Prostate gland (tissue), 2 donors: Measurements from ENCODE around the gene MADD. TPM values are rescaled to one million over a fixed set of nuclear protein-coding genes. Genes with fewer than 3 reads are reported as not detected.
A peak's percentile ranks its signal among the peaks of the same experiment; 100 is the strongest.

Experiments
- DNase-seq: peaks from one replicate; pipeline ENCODE4 v3.0.0-alpha.2; 2019; ENCODE audit warnings: low spot score
- H3K27ac ChIP-seq, 2 donors: fragments of 200-600 bp; sonication (generic); 2 replicates each; pipeline ENCODE4 v1.5.1; 2017 to 2019
- H3K27me3 ChIP-seq: fragments of 200-600 bp; sonication (generic); replicated peaks from 2 replicates; pipeline ENCODE4 v1.5.1; 2019; ENCODE audit not compliant: insufficient read depth
- H3K36me3 ChIP-seq, 2 donors: fragments of 200-600 bp; sonication (generic); 1 replicate in 1 of 2; 2 replicates in 1 of 2; pipeline versions ENCODE4 v1.5.1 to v1.8.1; 2017 to 2019
- H3K4me1 ChIP-seq: fragments of 200-600 bp; sonication (generic); replicated peaks from 2 replicates; pipeline ENCODE4 v1.5.1; 2019
- H3K4me3 ChIP-seq, 2 donors: fragments of 200-600 bp; sonication (generic); 2 replicates each; pipeline ENCODE4 v1.5.1; 2017 to 2019
- H3K9me3 ChIP-seq: fragments of 200-600 bp; sonication (generic); 2 replicates; pipeline ENCODE4 v1.5.1; 2017
- POLR2A ChIP-seq: fragments of 450-650 bp; IDR thresholded peaks from one replicate; pipeline ENCODE4 v1.6.1; 2016; ENCODE audit warnings: antibody characterized with exemption, mild to moderate bottlenecking
- POLR2AphosphoS5 ChIP-seq: sonication (generic); formaldehyde crosslinking; IDR thresholded peaks from one replicate; pipeline ENCODE4 v1.6.1; 2017; ENCODE audit warnings: antibody characterized with exemption
- WGBS: methylation state at CpG from one replicate; pipeline ENCODE4 v1.1.5; 2018; 5-methylcytosine and 5-hydroxymethylcytosine counted together
- intact Hi-C: fragments of 100-400 bp; cut with DNase I; formaldehyde crosslinking; loops from one replicate; pipeline ENCODE4 v1.14.2; 2022
- total RNA-seq, 2 donors: library from RNA; depleted of rRNA; stranded (reverse); fragments of >200 nt; gene quantifications; one replicate each; pipeline ENCODE4 v1.1.0, GENCODE V29; 2016
- TF ChIP-seq, protein P1 (sequence below), 4 experiments: fragments of 200-600 bp in 2 of 4; fragments of 450-650 bp in 2 of 4; sonication (generic) in 2 of 4; IDR thresholded peaks; 1 replicate in 3 of 4; 2 replicates in 1 of 4; pipeline ENCODE4 v1.5.1; 2016 to 2019; ENCODE audit warnings: antibody characterized with exemption in 4 of 4, mild to moderate bottlenecking in 2 of 4, moderate library complexity in 2 of 4

The MADD gene
- total RNA-seq, 2 donors from 2014 or later: 53.6 to 87.3 TPM

DNA sequence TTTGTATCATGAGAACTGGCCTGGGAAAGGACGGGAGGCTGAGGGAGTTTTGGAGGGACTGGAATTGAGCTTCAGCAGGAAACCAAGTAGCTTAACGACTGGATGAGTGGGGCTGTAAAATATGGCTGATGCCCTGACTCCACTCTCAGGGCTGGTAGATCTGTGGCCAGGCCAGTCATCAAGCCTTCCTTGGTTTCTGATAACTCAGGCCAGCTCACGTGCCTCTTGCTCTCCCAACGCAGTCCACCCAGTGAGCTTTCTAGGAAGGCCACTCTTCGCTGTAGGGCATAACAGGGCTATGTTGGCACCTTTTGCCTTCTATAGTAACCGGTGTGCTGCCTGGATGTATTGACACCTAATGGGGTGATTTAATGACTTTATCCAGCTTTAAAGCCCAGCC, 5.8 kb upstream of the MADD start:
- Histone ChIP-seq H3K4me1 (peaks cover 25% of the 10 kb centered on the region), H3K4me3 (no peak overlapping the region), H3K27ac (no peak overlapping the region), H3K9me3 (no peaks in the 10 kb centered on the region), H3K36me3 (no peaks in the 10 kb centered on the region), H3K27me3 (no peaks in the 10 kb centered on the region)
- intact Hi-C loops: loop anchor here (5.0 kb wide), 1 partner anchor 42 kb away; no protein-coding TSS in a partner anchor
- 94% methylated on average over 6 of the region's 6 CpGs for WGBS
- TF ChIP-seq POLR2AphosphoS5: no peak
- TF ChIP-seq POLR2A: no peak
- TF ChIP-seq, protein P1, sequence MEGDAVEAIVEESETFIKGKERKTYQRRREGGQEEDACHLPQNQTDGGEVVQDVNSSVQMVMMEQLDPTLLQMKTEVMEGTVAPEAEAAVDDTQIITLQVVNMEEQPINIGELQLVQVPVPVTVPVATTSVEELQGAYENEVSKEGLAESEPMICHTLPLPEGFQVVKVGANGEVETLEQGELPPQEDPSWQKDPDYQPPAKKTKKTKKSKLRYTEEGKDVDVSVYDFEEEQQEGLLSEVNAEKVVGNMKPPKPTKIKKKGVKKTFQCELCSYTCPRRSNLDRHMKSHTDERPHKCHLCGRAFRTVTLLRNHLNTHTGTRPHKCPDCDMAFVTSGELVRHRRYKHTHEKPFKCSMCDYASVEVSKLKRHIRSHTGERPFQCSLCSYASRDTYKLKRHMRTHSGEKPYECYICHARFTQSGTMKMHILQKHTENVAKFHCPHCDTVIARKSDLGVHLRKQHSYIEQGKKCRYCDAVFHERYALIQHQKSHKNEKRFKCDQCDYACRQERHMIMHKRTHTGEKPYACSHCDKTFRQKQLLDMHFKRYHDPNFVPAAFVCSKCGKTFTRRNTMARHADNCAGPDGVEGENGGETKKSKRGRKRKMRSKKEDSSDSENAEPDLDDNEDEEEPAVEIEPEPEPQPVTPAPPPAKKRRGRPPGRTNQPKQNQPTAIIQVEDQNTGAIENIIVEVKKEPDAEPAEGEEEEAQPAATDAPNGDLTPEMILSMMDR (IDR thresholded peaks at IDR 0.05): no peak
- no peak for DNase-seq

DNA sequence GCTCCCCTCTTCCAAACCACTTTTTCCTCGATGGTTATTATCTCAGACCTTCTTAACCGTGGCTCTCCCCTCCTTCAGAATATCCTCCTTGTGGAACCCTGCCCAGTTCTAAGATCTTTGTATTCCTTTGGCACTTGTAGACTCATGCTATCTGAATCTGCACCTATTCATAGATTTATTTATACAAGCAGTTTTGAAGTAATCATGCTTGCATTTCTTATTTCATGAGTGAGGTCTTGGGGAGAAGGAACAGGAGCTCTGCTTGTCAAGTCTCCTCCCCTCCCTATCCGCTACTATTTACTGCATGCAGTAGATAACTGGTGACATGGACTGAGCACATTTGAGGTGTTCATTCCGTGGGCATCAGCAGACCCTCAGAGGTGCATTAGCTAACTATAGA, 5.4 kb upstream of the MADD start:
- DNase-seq: no peak
- H3K4me1 ChIP-seq: peaks cover 23% of the 10 kb centered on the region
- 62% methylated on average over 4 of the region's 4 CpGs for WGBS
- no peak overlapping the region for H3K27ac ChIP-seq
- H3K9me3 ChIP-seq: no peaks in the 10 kb centered on the region
- TF ChIP-seq, protein P1 (IDR thresholded peaks at IDR 0.05): no peak
- TF ChIP-seq POLR2AphosphoS5 (no peak), POLR2A (no peak)
- H3K4me3 ChIP-seq: no peak overlapping the region
- H3K36me3 ChIP-seq: no peaks in the 10 kb centered on the region
- H3K27me3 ChIP-seq: no peaks in the 10 kb centered on the region
- intact Hi-C loops: loop anchor here (5.0 kb wide), 1 partner anchor 42 kb away; no protein-coding TSS in a partner anchor

DNA sequence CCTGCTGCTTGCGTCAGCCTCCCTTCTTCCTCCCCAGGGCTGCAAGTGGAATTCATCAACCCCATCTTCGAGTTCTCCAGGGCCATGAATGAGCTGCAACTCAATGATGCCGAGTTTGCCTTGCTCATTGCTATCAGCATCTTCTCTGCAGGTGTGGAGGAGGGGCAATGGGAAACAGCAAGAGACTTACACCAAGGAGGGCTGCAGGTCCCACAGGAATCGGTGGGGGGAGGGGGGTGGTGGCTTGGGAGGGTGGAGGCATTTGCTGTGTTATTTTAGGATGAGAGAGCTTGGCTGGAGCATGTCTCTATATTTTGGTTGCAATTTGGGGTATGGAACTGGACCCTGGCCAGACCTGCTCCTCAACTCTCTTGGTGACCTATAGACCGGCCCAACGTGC, 2.1 kb upstream of the MADD start:
- Histone ChIP-seq H3K27me3 (no peaks in the 10 kb centered on the region), H3K4me3 (no peak overlapping the region), H3K27ac (peak overlapping the region; percentile 97), H3K36me3 (no peaks in the 10 kb centered on the region), H3K9me3 (no peaks in the 10 kb centered on the region), H3K4me1 (peaks cover 12% of the 10 kb centered on the region)
- no peak for TF ChIP-seq POLR2AphosphoS5
- TF ChIP-seq, protein P1 (IDR thresholded peaks at IDR 0.05): no peak
- no peak for TF ChIP-seq POLR2A
- intact Hi-C loops: loop anchor here (2.0 kb wide), 1 partner anchor 91 kb away; the partner anchor contains the start of gene ARFGAP2
- 69% methylated on average over 6 of the region's 6 CpGs for WGBS
- no peak for DNase-seq

DNA sequence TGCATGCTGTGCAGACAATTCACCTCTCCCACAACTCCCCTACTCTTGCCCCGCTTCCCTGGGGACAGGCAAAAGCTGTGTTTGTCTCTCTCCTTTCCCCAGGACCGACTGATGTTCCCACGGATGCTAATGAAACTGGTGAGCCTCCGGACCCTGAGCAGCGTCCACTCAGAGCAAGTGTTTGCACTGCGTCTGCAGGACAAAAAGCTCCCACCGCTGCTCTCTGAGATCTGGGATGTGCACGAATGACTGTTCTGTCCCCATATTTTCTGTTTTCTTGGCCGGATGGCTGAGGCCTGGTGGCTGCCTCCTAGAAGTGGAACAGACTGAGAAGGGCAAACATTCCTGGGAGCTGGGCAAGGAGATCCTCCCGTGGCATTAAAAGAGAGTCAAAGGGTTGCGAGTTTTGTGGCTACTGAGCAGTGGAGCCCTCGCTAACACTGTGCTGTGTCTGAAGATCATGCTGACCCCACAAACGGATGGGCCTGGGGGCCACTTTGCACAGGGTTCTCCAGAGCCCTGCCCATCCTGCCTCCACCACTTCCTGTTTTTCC, 1.4 kb upstream of the MADD start:
- intact Hi-C loops: loop anchor here (2.0 kb wide), 1 partner anchor 92 kb away; the partner anchor contains the start of gene ARFGAP2
- no peaks in the 10 kb centered on the region for H3K9me3 ChIP-seq

More for the DNA sequence above, 1.4 kb upstream of the MADD start:
- WGBS: 23% methylated on average over 13 of the region's 13 CpGs
- Histone ChIP-seq H3K27ac (peak overlapping the region; percentile 97), H3K4me3 (peak overlapping the region in 1 of 2 donors; percentile 90), H3K36me3 (no peaks in the 10 kb centered on the region), H3K27me3 (no peaks in the 10 kb centered on the region), H3K4me1 (peaks cover 12% of the 10 kb centered on the region)
- TF ChIP-seq POLR2A: peak; percentile 35
- TF ChIP-seq, protein P1 (IDR thresholded peaks at IDR 0.05): no peak
- DNase-seq: no peak
